Loucy (cell line): ENCODE measurements around the gene ARGFX.

ENCODE experiments used
- H2AFZ ChIP-seq: fragments of 200-600 bp; sonication (generic); 2 replicates; pipeline ENCODE4 v1.6.0; 2016; ENCODE audit warnings: antibody characterized with exemption, mild to moderate bottlenecking, low read length, moderate library complexity
- H3F3A ChIP-seq: fragments of 200-600 bp; 2 replicates; pipeline ENCODE4 v1.6.0; 2016; ENCODE audit warnings: antibody characterized with exemption, low read depth, mild to moderate bottlenecking
- H3K27me3 ChIP-seq: fragments of 200-600 bp; sonication (generic); 2 replicates; pipeline ENCODE4 v1.6.1; 2014; ENCODE audit warnings: low read length, mild to moderate bottlenecking; ENCODE audit not compliant: insufficient read depth, poor library complexity, severe bottlenecking
- H3K36me3 ChIP-seq: fragments of 200-600 bp; sonication (generic); 2 replicates; pipeline ENCODE4 v1.6.1; 2016; ENCODE audit warnings: low read length; ENCODE audit not compliant: insufficient read depth
- H3K4me1 ChIP-seq: fragments of 200-600 bp; sonication (generic); 2 replicates; pipeline ENCODE4 v1.5.1; 2014; ENCODE audit warnings: low read length, mild to moderate bottlenecking; ENCODE audit not compliant: insufficient read depth, poor library complexity, severe bottlenecking
- H3K4me2 ChIP-seq: fragments of 200-600 bp; sonication (generic); 2 replicates; pipeline ENCODE4 v1.6.0; 2014; ENCODE audit warnings: antibody characterized with exemption, low read length, low read depth, mild to moderate bottlenecking; ENCODE audit not compliant: poor library complexity, severe bottlenecking
- H3K4me3 ChIP-seq: fragments of 200-600 bp; sonication (generic); 2 replicates; pipeline ENCODE4 v1.5.1; 2014; ENCODE audit warnings: low read length, mild to moderate bottlenecking, mixed read lengths; ENCODE audit not compliant: poor library complexity, severe bottlenecking
- H3K79me2 ChIP-seq: fragments of 200-600 bp; sonication (generic); 2 replicates; pipeline ENCODE4 v1.6.1; 2014; ENCODE audit warnings: low read length; ENCODE audit not compliant: insufficient read depth
- H3K9ac ChIP-seq: fragments of 200-600 bp; sonication (generic); 2 replicates; pipeline ENCODE4 v1.6.0; 2014; ENCODE audit warnings: mild to moderate bottlenecking, low read depth, low read length, moderate library complexity; ENCODE audit not compliant: poor library complexity, severe bottlenecking
- H3K9me2 ChIP-seq: fragments of 200-600 bp; sonication (generic); replicated peaks from 2 replicates; pipeline ENCODE4 v1.6.1; 2016; ENCODE audit warnings: low read depth, low read length, mixed read lengths
- H3K9me3 ChIP-seq: fragments of 200-600 bp; sonication (generic); 2 replicates; pipeline ENCODE4 v1.6.1; 2014; ENCODE audit warnings: mild to moderate bottlenecking, antibody characterized with exemption, low read length, low read depth; ENCODE audit not compliant: insufficient read depth
- H4K20me1 ChIP-seq: fragments of 200-600 bp; sonication (generic); 2 replicates; pipeline ENCODE4 v1.6.0; 2014; ENCODE audit warnings: antibody characterized with exemption, low read length, mild to moderate bottlenecking; ENCODE audit not compliant: insufficient read depth, poor library complexity, severe bottlenecking
- CTCF ChIP-seq: fragments of 200-600 bp; sonication (generic); conservative IDR thresholded peaks from 2 replicates; pipeline ENCODE4 v1.5.1; 2014; ENCODE audit warnings: mild to moderate bottlenecking, antibody characterized with exemption, low read length
- EZH2phosphoT487 ChIP-seq: fragments of 200-600 bp; IDR thresholded peaks from 2 replicates; pipeline ENCODE4 v1.6.1; 2018; ENCODE audit warnings: antibody characterized with exemption, mild to moderate bottlenecking, moderate library complexity, borderline replicate concordance

The ARGFX gene

GRCh38 chr3:121567649-121568048 lies at the start of gene ARGFX:
ARGFX (plus strand) TSS chr3:121567949; CDS start chr3:121570714, 2,765 bp downstream.
- Histone ChIP-seq H3K27me3 (peaks cover 3% of the 10 kb centered on the region), H3K9ac (no peak within 1 kb of the TSS), H2AFZ (peak within 1 kb of the TSS; percentile 49; the same call in 1 of the 2 replicates), H3K9me2 (no peaks in the 10 kb centered on the region), H3K4me3 (no peak within 1 kb of the TSS), H3K4me2 (no peak within 1 kb of the TSS), H3K79me2 (no peaks in the 10 kb centered on the region), H3K9me3 (no peaks in the 10 kb centered on the region), H4K20me1 (no peaks in the 10 kb centered on the region), H3F3A (no peaks in the 10 kb centered on the region), H3K36me3 (no peaks in the 10 kb centered on the region), H3K4me1 (no peaks in the 10 kb centered on the region)
- TF ChIP-seq EZH2phosphoT487 (no peak), CTCF (no peak)

DNA sequence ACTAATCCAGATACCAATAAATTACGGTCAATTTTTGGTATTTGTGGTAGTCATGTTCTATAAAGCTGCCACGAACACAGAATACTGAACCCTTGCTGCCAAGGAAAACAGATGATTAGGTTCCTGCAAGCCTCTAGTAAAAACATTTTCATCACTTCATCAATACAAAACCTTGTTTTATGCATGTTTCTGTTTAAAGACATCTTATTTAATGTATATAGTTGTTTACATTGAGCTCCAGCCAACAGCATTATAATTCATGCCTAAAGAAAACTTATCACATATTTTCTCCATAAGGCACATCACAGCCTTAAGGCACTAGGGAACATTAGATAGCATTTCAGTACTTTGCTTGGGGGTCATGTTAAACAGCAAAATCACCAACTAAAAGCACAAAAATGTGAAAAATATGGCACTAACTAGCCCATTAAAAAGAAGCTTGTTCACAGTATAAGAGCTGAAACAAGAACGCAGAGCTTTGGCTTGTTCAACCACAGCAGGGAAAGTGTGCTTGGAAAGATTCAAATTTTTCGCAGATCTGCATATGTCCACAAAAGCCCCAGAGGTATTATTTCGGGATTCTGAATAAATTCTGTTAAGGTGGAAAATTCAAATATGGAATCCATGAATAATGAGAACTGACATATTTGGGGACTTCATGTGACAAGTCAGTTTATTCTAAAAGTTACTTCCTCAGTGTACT lies 49.6 kb upstream of the ARGFX start:
- no peaks in the 10 kb centered on the region for H3K4me1 ChIP-seq
- no peak overlapping the region for H3K9ac ChIP-seq
- H3K9me3 ChIP-seq, result peaks cover 3% of the 10 kb centered on the region; the same call in 1 of the 2 replicates
- H4K20me1 ChIP-seq, result no peaks in the 10 kb centered on the region
- no peak for TF ChIP-seq CTCF
- no peaks in the 10 kb centered on the region for H3K9me2 ChIP-seq
- H3K4me2 ChIP-seq, result no peak overlapping the region
- H3K36me3 ChIP-seq, result peaks cover 67% of the 10 kb centered on the region
- peaks cover 16% of the 10 kb centered on the region; the same call in 1 of the 2 replicates for H3K79me2 ChIP-seq
- H3K27me3 ChIP-seq, result no peaks in the 10 kb centered on the region
- no peak overlapping the region for H3K4me3 ChIP-seq
- H2AFZ ChIP-seq, result no peak overlapping the region
- H3F3A ChIP-seq, result no peaks in the 10 kb centered on the region

DNA sequence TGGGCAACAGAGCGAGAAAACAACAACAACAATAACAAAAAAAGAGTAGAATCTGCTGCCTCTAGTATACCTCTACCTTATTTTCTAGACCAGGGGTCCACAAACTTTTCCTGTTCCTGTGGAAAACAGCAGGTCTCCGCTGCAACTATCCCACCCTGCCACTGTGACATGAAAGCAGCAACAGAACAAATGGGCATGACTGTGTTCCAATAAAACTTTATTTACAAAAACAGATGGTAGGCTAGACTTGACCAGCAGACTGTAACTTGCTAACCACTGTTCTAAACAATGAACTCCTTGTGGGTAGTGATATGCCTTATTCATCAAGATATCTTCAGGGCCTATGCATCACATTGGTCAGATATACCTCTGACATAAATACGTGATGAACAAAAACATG lies 47.2 kb upstream of the ARGFX start:
- H2AFZ ChIP-seq, result no peak overlapping the region
- no peak overlapping the region for H3K9ac ChIP-seq
- no peaks in the 10 kb centered on the region for H3K4me1 ChIP-seq
- H4K20me1 ChIP-seq, result no peaks in the 10 kb centered on the region
- TF ChIP-seq CTCF, result no peak
- TF ChIP-seq EZH2phosphoT487, result no peak
- no peaks in the 10 kb centered on the region for H3K27me3 ChIP-seq
- peaks cover 61% of the 10 kb centered on the region for H3K36me3 ChIP-seq
- no peaks in the 10 kb centered on the region for H3K9me2 ChIP-seq
- no peaks in the 10 kb centered on the region for H3F3A ChIP-seq
- no peak overlapping the region for H3K4me3 ChIP-seq
- H3K4me2 ChIP-seq, result no peak overlapping the region
- H3K79me2 ChIP-seq, result peaks cover 4% of the 10 kb centered on the region; the same call in 1 of the 2 replicates
- peaks cover 3% of the 10 kb centered on the region; the same call in 1 of the 2 replicates for H3K9me3 ChIP-seq
